GM18870 (cell line): Measurements from ENCODE around the gene CUL4B.
"Not testable (repeated sequence)": the region's sequence is repeated elsewhere in the genome, so short reads cannot be mapped to it uniquely, and the experiment has no call there.

Experiments used
- ATAC-seq: cut with Tn5 transposase; IDR thresholded peaks from one replicate; pipeline ENCODE4 v1.9.1; 2021; ENCODE audit warnings: moderate library complexity; ENCODE audit not compliant: unreplicated experiment

The CUL4B gene

DNA sequence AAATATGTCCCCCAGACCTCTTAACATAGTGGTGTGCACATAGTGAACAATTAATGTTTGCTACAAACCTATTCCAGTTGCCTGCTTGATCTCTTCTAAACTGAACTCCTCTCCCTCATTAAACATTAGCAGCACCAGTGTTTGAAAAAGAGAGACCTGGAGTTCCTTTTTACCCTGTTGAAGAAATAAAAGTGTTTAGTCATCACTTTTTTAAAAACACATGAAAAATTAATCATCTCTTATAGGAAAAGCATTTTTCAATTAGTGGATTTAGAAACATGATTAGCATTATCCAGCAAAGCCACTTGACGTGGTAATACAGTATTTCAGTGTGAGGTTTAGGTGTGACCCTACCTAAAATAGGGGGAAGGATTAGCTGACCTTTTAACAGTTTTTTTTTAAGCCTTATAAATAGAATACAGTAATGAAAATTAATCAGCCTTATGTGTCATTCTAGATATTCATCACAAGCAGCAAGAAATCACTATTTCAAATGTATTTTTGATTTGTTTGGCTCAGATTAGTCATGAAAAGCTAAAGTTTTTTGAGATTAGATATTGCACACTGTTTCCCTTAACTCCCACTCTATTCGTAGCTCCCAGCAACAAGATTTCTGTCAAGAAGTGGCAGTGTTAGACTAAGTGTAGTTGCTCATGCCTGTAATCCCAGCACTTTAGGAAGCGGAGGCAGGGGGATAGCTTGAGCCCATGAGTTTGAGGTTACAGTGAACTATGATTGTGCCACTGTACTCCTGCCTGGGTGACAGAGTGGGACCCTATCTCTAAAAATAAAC lies 26.2 kb downstream of the CUL4B start:
- ATAC-seq, result no peak

GRCh38 chrX:120522820-120523219 lies 37.9 kb downstream of the CUL4B start:
- ATAC-seq, result no peak

DNA sequence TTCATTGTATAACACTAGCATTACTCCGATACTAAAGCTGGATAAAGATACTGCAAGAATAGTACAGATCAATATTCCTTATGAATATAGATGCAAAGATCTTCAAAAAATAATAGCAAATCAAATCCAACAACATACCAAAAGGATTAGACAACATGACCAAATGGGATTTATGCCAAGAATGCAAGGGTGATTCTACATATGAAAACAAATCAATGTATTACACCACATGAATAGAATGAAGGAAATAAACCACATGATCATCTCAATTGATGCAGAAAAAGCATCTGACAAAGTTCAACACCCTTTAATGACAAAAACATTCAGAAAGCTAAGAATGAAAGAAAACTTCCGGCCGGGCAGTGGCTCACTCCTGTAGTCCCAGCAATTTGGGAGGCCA lies 42.8 kb downstream of the CUL4B start:
- ATAC-seq, result no peak

- no peak for ATAC-seq
These were observed 46.5 kb downstream of the CUL4B start for GRCh38 chrX:120514236-120514635.

DNA sequence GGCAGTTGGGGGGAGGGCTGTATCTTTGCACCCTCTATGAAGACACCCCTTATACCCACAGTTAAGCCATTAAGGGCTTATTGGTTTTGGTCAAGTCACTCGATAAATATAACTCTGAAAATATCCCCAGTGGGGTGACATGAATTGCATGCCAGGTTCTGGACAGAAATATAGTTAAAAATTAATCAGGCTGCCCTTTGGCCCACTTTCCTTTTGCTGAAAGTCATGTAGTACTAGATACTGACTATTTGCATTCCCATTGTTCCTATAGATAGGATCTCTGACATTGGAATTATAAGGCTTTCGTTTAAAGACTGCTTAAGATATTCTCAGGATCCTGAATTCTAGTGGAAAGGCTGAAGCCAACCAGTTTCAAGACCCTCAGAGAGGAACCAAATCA lies 48.1 kb downstream of the CUL4B start:
- ATAC-seq, result no peak

DNA sequence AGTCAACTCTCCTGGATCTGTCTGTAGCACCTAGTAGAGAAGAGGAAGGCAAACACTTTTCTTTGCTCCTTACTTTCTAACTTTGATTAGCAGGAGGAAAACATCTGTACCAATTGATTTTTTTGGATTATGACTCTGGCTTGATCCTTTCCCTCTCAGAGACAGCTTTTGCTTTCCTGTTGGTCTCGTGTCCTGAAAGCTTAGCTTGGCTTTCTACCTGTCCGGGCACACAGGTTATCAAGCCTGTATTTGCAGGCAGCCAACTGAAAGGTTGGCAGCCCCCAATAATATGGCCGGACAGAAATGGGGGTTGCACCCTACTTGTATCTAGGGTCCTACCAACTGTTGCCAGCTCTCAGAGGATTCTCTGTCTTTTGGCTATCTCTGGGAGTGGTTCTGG lies 48.5 kb downstream of the CUL4B start:
- no peak for ATAC-seq

DNA sequence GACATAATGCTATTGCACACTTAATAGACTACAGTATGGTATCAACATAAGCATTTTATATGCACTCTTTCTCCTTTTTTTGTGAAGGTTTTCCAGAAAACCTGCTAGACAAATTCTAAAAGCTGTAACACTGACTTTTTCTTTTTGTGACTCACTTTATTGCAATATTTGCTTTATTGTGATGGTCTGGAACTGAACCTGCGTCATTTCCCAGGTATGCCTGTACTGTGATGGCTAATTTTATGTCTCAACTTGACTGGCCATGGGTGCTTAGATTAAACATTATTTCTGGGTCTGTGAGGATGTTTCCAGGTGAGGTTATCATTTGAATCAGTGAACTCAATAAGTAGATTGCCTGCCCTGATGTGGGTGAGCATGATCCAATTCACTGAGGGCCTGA lies 56.2 kb downstream of the CUL4B start:
- ATAC-seq, result no peak

- no peak for ATAC-seq
These were observed 61.3 kb downstream of the CUL4B start for GRCh38 chrX:120499301-120500072.

GRCh38 chrX:120490119-120490518 lies 70.6 kb downstream of the CUL4B start:
- not testable (repeated sequence) for ATAC-seq

- ATAC-seq, result no peak
These were observed 74.0 kb downstream of the CUL4B start for GRCh38 chrX:120486786-120487185.

GRCh38 chrX:120485638-120486520 lies 74.9 kb downstream of the CUL4B start:
- peak; percentile 62 for ATAC-seq

- peak; percentile 20 for ATAC-seq
These were observed 75.5 kb downstream of the CUL4B start for GRCh38 chrX:120485315-120485637.

DNA sequence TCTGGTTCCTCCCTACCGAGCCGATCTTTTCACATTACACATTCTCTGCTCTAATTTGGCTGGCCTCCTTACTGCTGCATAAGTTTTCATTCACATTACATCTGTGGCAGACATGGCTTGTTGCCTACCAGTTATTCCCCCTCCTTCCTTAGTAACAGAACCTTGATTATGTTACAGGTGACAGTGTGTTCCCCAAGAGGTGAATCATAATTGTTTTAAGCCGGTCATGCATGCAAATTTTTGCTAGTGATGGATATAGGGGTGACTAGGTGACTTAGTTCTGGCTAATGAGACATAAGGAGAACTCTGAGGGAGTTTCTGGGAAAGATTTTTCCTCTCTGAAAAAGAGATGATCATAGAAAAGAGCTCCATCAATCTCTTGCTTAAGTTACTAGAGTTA lies 83.3 kb downstream of the CUL4B start:
- no peak for ATAC-seq

DNA sequence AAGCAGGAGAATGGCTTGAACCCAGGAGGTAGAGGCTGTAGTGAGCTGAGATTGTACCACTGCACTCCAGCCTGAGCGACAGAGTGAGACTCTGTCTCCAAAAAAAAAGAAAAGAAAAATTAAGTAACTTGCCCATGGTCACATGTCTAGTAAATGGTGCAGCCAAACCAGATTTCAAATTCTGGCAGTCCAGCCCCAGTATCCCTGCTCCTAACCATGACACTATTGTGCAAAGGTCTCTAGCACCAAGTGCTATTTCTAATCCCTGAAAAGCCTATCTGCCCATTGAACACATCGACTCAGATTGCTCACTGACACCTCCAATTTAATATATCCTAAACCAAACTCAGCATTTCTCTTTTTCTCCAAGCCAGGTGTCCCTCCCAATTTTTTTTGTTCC lies 84.0 kb downstream of the CUL4B start:
- ATAC-seq, result no peak

DNA sequence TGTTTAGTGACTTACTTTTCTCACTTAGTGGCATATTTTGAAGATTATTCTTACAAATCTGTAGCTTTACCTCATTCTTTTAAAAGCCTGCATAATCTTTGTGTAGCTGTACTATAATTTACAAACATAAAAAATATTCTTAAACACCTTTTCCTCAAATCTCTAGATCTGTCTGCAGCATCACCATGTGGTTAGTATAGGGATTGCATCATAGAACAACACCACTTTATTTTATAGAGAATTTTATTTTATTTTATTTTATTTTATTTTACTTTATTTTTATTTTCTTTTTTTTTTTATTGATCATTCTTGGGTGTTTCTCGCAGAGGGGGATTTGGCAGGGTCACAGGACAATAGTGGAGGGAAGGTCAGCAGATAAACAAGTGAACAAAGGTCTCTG lies 85.3 kb downstream of the CUL4B start:
- ATAC-seq, result not testable (repeated sequence)
